Osteoblast (primary cell): ENCODE data around the gene RYK. TPM values are rescaled to one million over a fixed set of nuclear protein-coding genes. Genes with fewer than 3 reads are reported as not detected.

Source experiments
- DNase-seq: peaks from one replicate; pipeline ENCODE4 v3.0.0; 2011; ENCODE audit warnings: low spot score, mixed read lengths; ENCODE audit not compliant: insufficient read length; ENCODE audit errors: missing footprints
- H2AFZ ChIP-seq: 2 replicates; pipeline ENCODE4 v1.6.0; 2011; ENCODE audit warnings: mild to moderate bottlenecking, low read length
- H3K27ac ChIP-seq: 2 replicates; pipeline ENCODE4 v1.5.1; 2011; ENCODE audit warnings: mild to moderate bottlenecking, low read depth, low read length, moderate library complexity
- H3K27me3 ChIP-seq: 2 replicates; pipeline ENCODE4 v1.6.0; 2012; ENCODE audit warnings: mild to moderate bottlenecking, control low read depth, inconsistent platforms, low read length, moderate library complexity; ENCODE audit not compliant: insufficient read depth
- H3K36me3 ChIP-seq: 2 replicates; pipeline ENCODE4 v1.5.1; 2011; ENCODE audit warnings: mild to moderate bottlenecking, low read length, control low read depth, moderate library complexity; ENCODE audit not compliant: insufficient read depth
- H3K4me1 ChIP-seq: 2 replicates; pipeline ENCODE4 v1.5.1; 2011; ENCODE audit warnings: mild to moderate bottlenecking, low read length, control low read depth, moderate library complexity; ENCODE audit not compliant: insufficient read depth
- H3K4me2 ChIP-seq: 2 replicates; pipeline ENCODE4 v1.6.0; 2011; ENCODE audit warnings: mild to moderate bottlenecking, low read length; ENCODE audit not compliant: insufficient read depth
- H3K4me3 ChIP-seq: fragments of 200-600 bp; sonication (generic); 3 replicates; pipeline ENCODE4 v1.5.1; 2012; ENCODE audit warnings: mild to moderate bottlenecking, low read length, inconsistent platforms; ENCODE audit not compliant: insufficient read depth
- H3K79me2 ChIP-seq: 2 replicates; pipeline ENCODE4 v1.6.0; 2012; ENCODE audit warnings: mild to moderate bottlenecking, low read length, control low read depth, inconsistent platforms; ENCODE audit not compliant: insufficient read depth
- H3K9me3 ChIP-seq: 2 replicates; pipeline ENCODE4 v1.5.1; 2011; ENCODE audit warnings: low read depth, low read length, control low read depth
- H4K20me1 ChIP-seq: 2 replicates; pipeline ENCODE4 v1.6.0; 2012; ENCODE audit warnings: mild to moderate bottlenecking, low read length, control low read depth; ENCODE audit not compliant: insufficient read depth
- CTCF ChIP-seq: IDR thresholded peaks from 2 replicates; pipeline ENCODE4 v1.5.1; 2011; ENCODE audit warnings: mild to moderate bottlenecking, low read depth, low read length, moderate library complexity; ENCODE audit errors: extremely low read depth
- total RNA-seq: library from RNA; depleted of rRNA; stranded (reverse); fragments of >200 nt; gene quantifications from 2 replicates; pipeline ENCODE4 v1.2.3, GENCODE V29; 2012

RYK gene
- total RNA-seq, 1 donor: 117 TPM

GRCh38 chr3:134249935-134250716 is 533 bp downstream of the RYK start:
- Histone ChIP-seq H3K4me1 (peaks cover 15% of the 10 kb centered on the region), H3K79me2 (peaks cover 57% of the 10 kb centered on the region)

GRCh38 chr3:134249296-134249841 is 1.3 kb downstream of the RYK start:
- peaks cover 48% of the 10 kb centered on the region for H4K20me1 ChIP-seq
- H3K27ac ChIP-seq: peak overlapping the region; percentile 69
- no peak overlapping the region for H2AFZ ChIP-seq
- H3K4me1 ChIP-seq: peaks cover 15% of the 10 kb centered on the region
- H3K4me2 ChIP-seq: peak overlapping the region; percentile 97
- H3K9me3 ChIP-seq: no peaks in the 10 kb centered on the region
- H3K4me3 ChIP-seq: peak overlapping the region; percentile 88
- TF ChIP-seq CTCF: no peak
- no peaks in the 10 kb centered on the region for H3K36me3 ChIP-seq
- H3K27me3 ChIP-seq: no peaks in the 10 kb centered on the region
- H3K79me2 ChIP-seq: peaks cover 64% of the 10 kb centered on the region
- DNase-seq: no peak

More at GRCh38 chr3:134249935-134250716, 533 bp downstream of the RYK start:
- Histone ChIP-seq H3K36me3 (no peaks in the 10 kb centered on the region), H3K9me3 (no peaks in the 10 kb centered on the region), H3K4me2 (peak overlapping the region; percentile 97), H4K20me1 (peaks cover 40% of the 10 kb centered on the region), H2AFZ (peak overlapping the region; percentile 83), H3K4me3 (peak overlapping the region; percentile 88), H3K27ac (peak overlapping the region; percentile 69), H3K27me3 (no peaks in the 10 kb centered on the region)
- DNase-seq: peak; percentile 91
- no peak for TF ChIP-seq CTCF

GRCh38 chr3:134244921-134245320 is 5.7 kb downstream of the RYK start:
- DNase-seq: no peak
- Histone ChIP-seq H3K79me2 (peaks cover 99% of the 10 kb centered on the region), H3K4me2 (no peak overlapping the region), H3K36me3 (no peaks in the 10 kb centered on the region), H3K27ac (no peak overlapping the region), H3K27me3 (no peaks in the 10 kb centered on the region), H3K4me1 (peaks cover 22% of the 10 kb centered on the region), H2AFZ (no peak overlapping the region), H3K4me3 (no peak overlapping the region), H4K20me1 (peaks cover 79% of the 10 kb centered on the region), H3K9me3 (no peaks in the 10 kb centered on the region)
- TF ChIP-seq CTCF: no peak
